Tibial nerve (tissue), 4 donors: ENCODE results near the gene EXO5.

ENCODE experiments used
- EP300 ChIP-seq, 2 donors: sonication (generic); formaldehyde crosslinking; IDR thresholded peaks; one replicate each; pipeline ENCODE4 v1.6.1; 2017; ENCODE audit warnings: antibody characterized with exemption in 2 of 2, mild to moderate bottlenecking in 1 of 2
- POLR2A ChIP-seq, 2 donors: fragments of 450-650 bp; IDR thresholded peaks; one replicate each; pipeline ENCODE4 v1.6.1; 2017; ENCODE audit warnings: antibody characterized with exemption in 2 of 2, mild to moderate bottlenecking in 2 of 2, moderate library complexity in 2 of 2
- TF ChIP-seq, protein P1 (sequence below), 5 experiments: fragments of 200-600 bp in 3 of 5; fragments of 450-650 bp in 2 of 5; sonication (generic) in 3 of 5; IDR thresholded peaks; one replicate each; pipeline ENCODE4 v1.5.1; 2016 to 2019; ENCODE audit warnings: antibody characterized with exemption in 5 of 5, mild to moderate bottlenecking in 3 of 5, moderate library complexity in 2 of 5

DNA sequence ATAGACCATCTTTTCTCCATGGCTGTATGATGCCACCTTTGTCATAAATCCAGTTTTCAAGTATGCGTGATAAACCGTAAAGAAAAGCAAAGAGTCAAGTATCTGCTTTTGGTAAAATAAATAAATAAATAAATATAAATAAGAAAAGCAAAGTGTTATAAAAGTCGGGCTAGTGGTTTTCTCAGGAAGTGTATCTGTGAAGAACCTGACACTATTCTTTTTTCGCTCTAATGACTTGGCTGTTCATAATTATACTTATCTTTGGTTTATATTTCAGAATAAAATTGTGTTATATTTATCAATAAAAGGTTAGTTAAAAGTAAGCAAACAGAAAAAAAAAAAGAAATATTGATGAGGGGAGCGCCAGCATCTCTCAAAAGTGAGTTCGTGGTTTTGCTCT lies 594 bp upstream of the EXO5 start:
- TF ChIP-seq POLR2A (IDR thresholded peaks at IDR 0.05) (no peak), EP300 (IDR thresholded peaks at IDR 0.05) (no peak)
- TF ChIP-seq, protein P1, sequence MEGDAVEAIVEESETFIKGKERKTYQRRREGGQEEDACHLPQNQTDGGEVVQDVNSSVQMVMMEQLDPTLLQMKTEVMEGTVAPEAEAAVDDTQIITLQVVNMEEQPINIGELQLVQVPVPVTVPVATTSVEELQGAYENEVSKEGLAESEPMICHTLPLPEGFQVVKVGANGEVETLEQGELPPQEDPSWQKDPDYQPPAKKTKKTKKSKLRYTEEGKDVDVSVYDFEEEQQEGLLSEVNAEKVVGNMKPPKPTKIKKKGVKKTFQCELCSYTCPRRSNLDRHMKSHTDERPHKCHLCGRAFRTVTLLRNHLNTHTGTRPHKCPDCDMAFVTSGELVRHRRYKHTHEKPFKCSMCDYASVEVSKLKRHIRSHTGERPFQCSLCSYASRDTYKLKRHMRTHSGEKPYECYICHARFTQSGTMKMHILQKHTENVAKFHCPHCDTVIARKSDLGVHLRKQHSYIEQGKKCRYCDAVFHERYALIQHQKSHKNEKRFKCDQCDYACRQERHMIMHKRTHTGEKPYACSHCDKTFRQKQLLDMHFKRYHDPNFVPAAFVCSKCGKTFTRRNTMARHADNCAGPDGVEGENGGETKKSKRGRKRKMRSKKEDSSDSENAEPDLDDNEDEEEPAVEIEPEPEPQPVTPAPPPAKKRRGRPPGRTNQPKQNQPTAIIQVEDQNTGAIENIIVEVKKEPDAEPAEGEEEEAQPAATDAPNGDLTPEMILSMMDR (IDR thresholded peaks at IDR 0.05) = no peak
